Measurements from ENCODE around the gene RNF125. TPM values are rescaled to one million over a fixed set of nuclear protein-coding genes. Genes with fewer than 3 reads are reported as not detected.

The RNF125 gene
- total and polyA plus RNA-seq, 9 of the 15 experiments (the other 6 are each of a cell fraction or from before 2014, with no cell fraction given), result 0.01 to 0.29 (median 0.07) TPM; not detected in 1

DNA sequence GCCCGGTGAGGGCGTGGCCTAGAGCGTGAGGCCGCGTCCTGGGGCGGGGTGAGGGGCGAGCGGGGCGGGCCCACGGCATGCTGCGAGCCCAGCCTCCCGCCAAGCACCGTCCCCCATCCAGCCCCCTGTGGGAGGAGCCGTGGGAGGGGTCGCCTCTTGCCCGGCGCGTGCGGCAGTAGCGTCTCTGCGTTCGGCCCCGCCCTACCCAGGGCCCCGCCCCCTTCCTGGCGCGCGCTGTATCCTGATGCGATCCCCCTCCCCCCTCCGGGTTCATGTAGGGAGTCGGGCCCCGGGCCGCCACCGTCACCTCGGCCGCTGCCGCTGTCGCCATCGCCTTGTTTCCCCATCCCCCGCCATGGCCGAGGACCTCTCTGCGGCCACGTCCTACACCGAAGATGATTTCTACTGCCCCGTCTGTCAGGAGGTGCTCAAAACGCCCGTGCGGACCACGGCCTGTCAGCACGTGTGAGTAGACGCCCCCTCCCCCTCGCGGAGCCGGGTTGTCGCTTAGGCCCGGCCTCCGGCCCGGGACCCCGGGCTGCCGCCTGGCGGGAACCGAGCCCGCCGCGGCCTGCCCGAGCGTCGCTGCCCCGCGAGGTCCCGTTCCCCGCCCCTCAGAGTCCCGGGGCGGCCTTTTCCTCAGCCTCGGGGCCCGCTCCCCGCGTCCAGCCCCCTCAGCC is 73.9 kb downstream of the RNF125 start (continued):
- TF ChIP-seq, protein P1, sequence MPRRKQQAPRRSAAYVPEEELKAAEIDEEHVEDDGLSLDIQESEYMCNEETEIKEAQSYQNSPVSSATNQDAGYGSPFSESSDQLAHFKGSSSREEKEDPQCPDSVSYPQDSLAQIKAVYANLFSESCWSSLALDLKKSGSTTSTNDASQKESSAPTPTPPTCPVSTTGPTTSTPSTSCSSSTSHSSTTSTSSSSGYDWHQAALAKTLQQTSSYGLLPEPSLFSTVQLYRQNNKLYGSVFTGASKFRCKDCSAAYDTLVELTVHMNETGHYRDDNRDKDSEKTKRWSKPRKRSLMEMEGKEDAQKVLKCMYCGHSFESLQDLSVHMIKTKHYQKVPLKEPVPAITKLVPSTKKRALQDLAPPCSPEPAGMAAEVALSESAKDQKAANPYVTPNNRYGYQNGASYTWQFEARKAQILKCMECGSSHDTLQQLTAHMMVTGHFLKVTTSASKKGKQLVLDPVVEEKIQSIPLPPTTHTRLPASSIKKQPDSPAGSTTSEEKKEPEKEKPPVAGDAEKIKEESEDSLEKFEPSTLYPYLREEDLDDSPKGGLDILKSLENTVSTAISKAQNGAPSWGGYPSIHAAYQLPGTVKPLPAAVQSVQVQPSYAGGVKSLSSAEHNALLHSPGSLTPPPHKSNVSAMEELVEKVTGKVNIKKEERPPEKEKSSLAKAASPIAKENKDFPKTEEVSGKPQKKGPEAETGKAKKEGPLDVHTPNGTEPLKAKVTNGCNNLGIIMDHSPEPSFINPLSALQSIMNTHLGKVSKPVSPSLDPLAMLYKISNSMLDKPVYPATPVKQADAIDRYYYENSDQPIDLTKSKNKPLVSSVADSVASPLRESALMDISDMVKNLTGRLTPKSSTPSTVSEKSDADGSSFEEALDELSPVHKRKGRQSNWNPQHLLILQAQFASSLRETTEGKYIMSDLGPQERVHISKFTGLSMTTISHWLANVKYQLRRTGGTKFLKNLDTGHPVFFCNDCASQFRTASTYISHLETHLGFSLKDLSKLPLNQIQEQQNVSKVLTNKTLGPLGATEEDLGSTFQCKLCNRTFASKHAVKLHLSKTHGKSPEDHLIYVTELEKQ (CRISPR knock-in tag; IDR thresholded peaks at IDR 0.05), result no peak
- TF ChIP-seq ZNF174 (CRISPR knock-in tag; IDR thresholded peaks at IDR 0.05) (no peak), HDAC3 (IDR thresholded peaks at IDR 0.05; ENCODE audit: borderline replicate concordance, partially characterized antibody) (no peak), CREB1 (IDR thresholded peaks at IDR 0.05) (no peak), CREB1 (CRISPR knock-in tag; IDR thresholded peaks at IDR 0.05) (peak; percentile 60; the same call in 1 of the 2 replicates), ZKSCAN1 (IDR thresholded peaks at IDR 0.05; ENCODE audit: low read depth, low read length) (no peak), PTBP1 (IDR thresholded peaks at IDR 0.05; ENCODE audit: low read depth, low read length) (no peak), RUNX1 (IDR thresholded peaks at IDR 0.05; ENCODE audit: low read depth) (no peak), MCM5 (IDR thresholded peaks at IDR 0.05; ENCODE audit: low read depth) (no peak), NFYB (IDR thresholded peaks at IDR 0.05; ENCODE audit: extremely low read depth, insufficient read length) (no peak), LCOR (CRISPR knock-in tag; IDR thresholded peaks at IDR 0.05) (no peak), CEBPG (CRISPR knock-in tag; IDR thresholded peaks at IDR 0.05) (no peak), CEBPG (tag; conservative IDR thresholded peaks at IDR 0.05 in 1 of 2, IDR thresholded peaks at IDR 0.05 in 1 of 2) (no peak), NR2C2 (CRISPR knock-in tag; IDR thresholded peaks at IDR 0.05) (no peak), NR2C2 (tag; IDR thresholded peaks at IDR 0.05) (0 out of 2 replicates have a peak, but pooled peaks have one; percentile 9)
- TF ChIP-seq, protein P2, sequence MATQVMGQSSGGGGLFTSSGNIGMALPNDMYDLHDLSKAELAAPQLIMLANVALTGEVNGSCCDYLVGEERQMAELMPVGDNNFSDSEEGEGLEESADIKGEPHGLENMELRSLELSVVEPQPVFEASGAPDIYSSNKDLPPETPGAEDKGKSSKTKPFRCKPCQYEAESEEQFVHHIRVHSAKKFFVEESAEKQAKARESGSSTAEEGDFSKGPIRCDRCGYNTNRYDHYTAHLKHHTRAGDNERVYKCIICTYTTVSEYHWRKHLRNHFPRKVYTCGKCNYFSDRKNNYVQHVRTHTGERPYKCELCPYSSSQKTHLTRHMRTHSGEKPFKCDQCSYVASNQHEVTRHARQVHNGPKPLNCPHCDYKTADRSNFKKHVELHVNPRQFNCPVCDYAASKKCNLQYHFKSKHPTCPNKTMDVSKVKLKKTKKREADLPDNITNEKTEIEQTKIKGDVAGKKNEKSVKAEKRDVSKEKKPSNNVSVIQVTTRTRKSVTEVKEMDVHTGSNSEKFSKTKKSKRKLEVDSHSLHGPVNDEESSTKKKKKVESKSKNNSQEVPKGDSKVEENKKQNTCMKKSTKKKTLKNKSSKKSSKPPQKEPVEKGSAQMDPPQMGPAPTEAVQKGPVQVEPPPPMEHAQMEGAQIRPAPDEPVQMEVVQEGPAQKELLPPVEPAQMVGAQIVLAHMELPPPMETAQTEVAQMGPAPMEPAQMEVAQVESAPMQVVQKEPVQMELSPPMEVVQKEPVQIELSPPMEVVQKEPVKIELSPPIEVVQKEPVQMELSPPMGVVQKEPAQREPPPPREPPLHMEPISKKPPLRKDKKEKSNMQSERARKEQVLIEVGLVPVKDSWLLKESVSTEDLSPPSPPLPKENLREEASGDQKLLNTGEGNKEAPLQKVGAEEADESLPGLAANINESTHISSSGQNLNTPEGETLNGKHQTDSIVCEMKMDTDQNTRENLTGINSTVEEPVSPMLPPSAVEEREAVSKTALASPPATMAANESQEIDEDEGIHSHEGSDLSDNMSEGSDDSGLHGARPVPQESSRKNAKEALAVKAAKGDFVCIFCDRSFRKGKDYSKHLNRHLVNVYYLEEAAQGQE (IDR thresholded peaks at IDR 0.05; ENCODE audit: borderline replicate concordance), result no peak
- TF ChIP-seq, protein P2 (CRISPR knock-in tag; IDR thresholded peaks at IDR 0.05; ENCODE audit: low read depth), result peak; percentile 36; the same call in 1 of the 2 replicates
